Keratinocyte (primary cell): ENCODE results near the gene SCFD2. TPM values are rescaled to one million over a fixed set of nuclear protein-coding genes. Genes with fewer than 3 reads are reported as not detected.
A peak's percentile ranks its signal among the peaks of the same experiment; 100 is the strongest.

Source experiments
- DNase-seq: peaks from one replicate; pipeline ENCODE4 v3.0.0-alpha.2; 2011; ENCODE audit warnings: low read depth, missing footprints, low spot score
- FAIRE-seq: peaks from 2 replicates; lab custom pipeline; 2011; peaks lifted over from hg19 to GRCh38; lab: Jason Lieb, UNC
- H2AFZ ChIP-seq: 2 replicates; pipeline ENCODE4 v1.6.0; 2012; ENCODE audit warnings: low read length, control low read depth, inconsistent platforms; ENCODE audit not compliant: control insufficient read depth
- H3K27ac ChIP-seq: 2 replicates; pipeline ENCODE4 v1.5.1; 2011; ENCODE audit warnings: low read length; ENCODE audit not compliant: control insufficient read depth, insufficient read depth
- H3K27me3 ChIP-seq: 3 replicates; pipeline ENCODE4 v1.6.0; 2011; ENCODE audit warnings: low read length; ENCODE audit not compliant: control insufficient read depth, insufficient read depth; ENCODE audit errors: extremely low read depth
- H3K36me3 ChIP-seq, 2 experiments: 2 replicates in 1 of 2; 3 replicates in 1 of 2; pipeline ENCODE4 v1.5.1; 2011; ENCODE audit warnings: low read length in 2 of 2, mild to moderate bottlenecking in 1 of 2; ENCODE audit not compliant: control insufficient read depth in 2 of 2, insufficient read depth in 2 of 2; ENCODE audit errors: extremely low read depth in 1 of 2
- H3K4me1 ChIP-seq: 3 replicates; pipeline ENCODE4 v1.5.1; 2011; ENCODE audit warnings: low read length; ENCODE audit not compliant: control insufficient read depth, insufficient read depth; ENCODE audit errors: extremely low read depth
- H3K4me2 ChIP-seq: 3 replicates; pipeline ENCODE4 v1.6.0; 2011; ENCODE audit warnings: low read depth, low read length; ENCODE audit not compliant: control insufficient read depth, insufficient read depth; ENCODE audit errors: extremely low read depth
- H3K4me3 ChIP-seq, 3 experiments: fragments of 200-600 bp in 1 of 3; sonication (generic) in 1 of 3; 2 replicates in 2 of 3; 3 replicates in 1 of 3; pipeline ENCODE4 v1.5.1; 2011 to 2016; ENCODE audit warnings: low read length in 3 of 3, mild to moderate bottlenecking in 3 of 3, control low read depth in 2 of 3, inconsistent platforms in 1 of 3, low read depth in 1 of 3, mixed read lengths in 1 of 3, mixed run types in 1 of 3, moderate library complexity in 1 of 3; ENCODE audit not compliant: control insufficient read depth in 2 of 3, insufficient read depth in 2 of 3; ENCODE audit errors: extremely low read depth in 1 of 3
- H3K79me2 ChIP-seq: 2 replicates; pipeline ENCODE4 v1.6.0; 2012; ENCODE audit warnings: low read length; ENCODE audit not compliant: control insufficient read depth, insufficient read depth
- H3K9ac ChIP-seq: 3 replicates; pipeline ENCODE4 v1.6.0; 2011; ENCODE audit warnings: low read length; ENCODE audit not compliant: control insufficient read depth, insufficient read depth; ENCODE audit errors: extremely low read depth
- H3K9me1 ChIP-seq: 3 replicates; pipeline ENCODE4 v1.6.0; 2011; ENCODE audit warnings: low read length; ENCODE audit not compliant: control insufficient read depth, insufficient read depth; ENCODE audit errors: extremely low read depth
- H3K9me3 ChIP-seq: 2 replicates; pipeline ENCODE4 v1.5.1; 2012; ENCODE audit warnings: low read depth, low read length; ENCODE audit not compliant: control insufficient read depth
- H4K20me1 ChIP-seq: 3 replicates; pipeline ENCODE4 v1.6.0; 2011; ENCODE audit warnings: low read length; ENCODE audit not compliant: control insufficient read depth, insufficient read depth; ENCODE audit errors: extremely low read depth
- CTCF ChIP-seq, 3 experiments: IDR thresholded peaks in 1 of 3; conservative IDR thresholded peaks in 1 of 3; optimal IDR thresholded peaks in 1 of 3; 2 replicates in 2 of 3; 3 replicates in 1 of 3; pipeline versions ENCODE3 to v1.5.1; 2011; ENCODE audit warnings: low read length in 3 of 3, mild to moderate bottlenecking in 3 of 3, moderate library complexity in 2 of 3, control low read depth in 1 of 3, inconsistent platforms in 1 of 3; ENCODE audit not compliant: insufficient read depth in 2 of 3; ENCODE audit errors: extremely low read depth in 1 of 3
- EZH2 ChIP-seq: IDR thresholded peaks from one replicate; pipeline ENCODE4 v1.6.1; 2012; ENCODE audit warnings: inconsistent platforms, mild to moderate bottlenecking, low read length, moderate library complexity
- dilution Hi-C: fragments of 300-500 bp; cut with MboI; formaldehyde crosslinking; loops from one replicate; pipeline ENCODE4 v1.7.0; 2020; ENCODE audit warnings: low sequenced_read_pairs; ENCODE audit not compliant: extremely low pct_ligation_motif_present
- polyA plus RNA-seq, 5 experiments: library from polyadenylated mRNA; depleted of rRNA in 3 of 5; stranded (reverse) in 3 of 5; stranded (forward) in 1 of 5; unstranded in 1 of 5; fragments of >200 nt; gene quantifications; 1 replicate in 1 of 5; 2 replicates in 3 of 5; 3 replicates in 1 of 5; pipeline versions ENCODE4 v1.2.1 to v1.2.3, GENCODE V29; 2011 to 2012; ENCODE audit warnings: missing spikeins in 2 of 5, low read depth in 1 of 5, low replicate concordance in 1 of 5

The SCFD2 gene
- polyA plus RNA-seq, 1 donor (not counting 4 experiments of a cell fraction or from before 2014, with no cell fraction given): 13.9 TPM

DNA sequence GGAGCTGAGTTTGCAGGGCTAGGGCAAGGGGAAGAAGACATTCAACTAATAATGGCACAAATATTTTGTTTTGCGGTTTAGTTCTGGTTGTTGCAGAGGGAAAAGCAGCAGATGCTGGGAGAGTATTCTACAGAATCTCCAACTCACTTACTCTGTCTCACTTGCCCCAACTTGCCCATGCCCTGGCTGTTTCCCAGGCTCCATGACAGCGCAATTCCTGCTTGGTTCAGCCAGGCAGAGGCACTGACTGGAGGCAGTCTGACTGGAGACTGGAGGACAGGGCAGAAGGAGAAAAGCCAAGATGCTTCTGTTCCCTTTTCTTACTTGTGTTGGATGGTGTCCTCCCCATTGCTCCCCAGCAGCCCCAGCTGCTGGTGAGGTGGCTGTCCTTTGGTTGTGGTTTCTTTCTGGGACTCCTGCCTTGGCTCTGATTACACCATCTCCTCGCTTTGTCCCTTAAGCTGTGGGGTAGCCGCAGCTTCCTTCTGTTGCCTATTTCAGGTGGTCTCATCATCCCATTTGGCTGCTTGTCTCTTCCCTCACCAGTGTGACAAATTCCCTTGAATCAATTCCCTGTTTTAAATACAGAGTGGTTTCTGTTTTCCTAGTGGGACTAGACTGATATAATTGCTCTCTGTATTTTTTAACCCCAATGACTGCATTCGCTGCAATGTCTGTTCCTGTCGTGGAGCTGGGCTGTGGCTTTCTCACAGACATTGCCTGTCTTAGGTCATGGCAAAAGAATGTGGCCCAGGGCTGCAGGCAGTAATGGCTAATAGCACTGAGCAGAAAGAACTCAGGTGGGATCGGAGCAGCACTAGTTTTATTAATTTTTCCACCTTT is 527.9 kb downstream of the SCFD2 start:
- Histone ChIP-seq H3K36me3 (no peaks in the 10 kb centered on the region), H3K4me1 (peaks cover 60% of the 10 kb centered on the region), H3K27me3 (no peaks in the 10 kb centered on the region), H3K4me2 (peak overlapping the region; percentile 98), H3K79me2 (no peaks in the 10 kb centered on the region), H4K20me1 (no peaks in the 10 kb centered on the region), H3K9me3 (no peaks in the 10 kb centered on the region), H3K9ac (peak overlapping the region; percentile 90), H3K4me3 (peak overlapping the region; percentile 10 to 72 (median 55)), H2AFZ (peak overlapping the region; percentile 36), H3K9me1 (no peaks in the 10 kb centered on the region), H3K27ac (peak overlapping the region; percentile 99)
- TF ChIP-seq CTCF (optimal IDR thresholded peaks at IDR 0.05 in 1 of 3, IDR thresholded peaks at IDR 0.05 in 1 of 3, conservative IDR thresholded peaks at IDR 0.05 in 1 of 3; ENCODE audit: extremely low read depth in 1 of 3, insufficient read depth in 2 of 3, low read length in 3 of 3): no peak
- no peak for TF ChIP-seq EZH2
- FAIRE-seq (peak; percentile 100), DNase-seq (peak; percentile 75)
- dilution Hi-C loops: no loop called here

DNA sequence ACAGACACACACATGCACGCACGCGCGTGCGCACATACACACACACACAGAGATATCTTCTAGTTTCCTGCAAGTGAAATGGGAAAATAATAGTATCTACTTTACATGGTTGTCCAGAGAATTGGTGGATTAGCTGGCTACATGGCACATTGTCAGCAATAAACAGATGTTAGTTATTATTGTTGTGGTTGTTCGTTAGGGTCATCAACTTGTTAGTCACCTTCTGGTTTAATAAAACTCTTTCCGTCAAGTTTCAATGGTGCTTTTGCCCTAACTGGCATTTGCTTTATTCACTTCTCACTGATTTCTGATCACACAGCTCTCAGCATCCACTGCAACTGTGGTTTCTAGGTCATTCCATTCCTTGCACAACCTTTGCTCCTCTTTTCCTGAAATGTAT is 529.2 kb downstream of the SCFD2 start:
- no peaks in the 10 kb centered on the region for H3K9me1 ChIP-seq
- H4K20me1 ChIP-seq: no peaks in the 10 kb centered on the region
- H3K27ac ChIP-seq: peak overlapping the region; percentile 99
- H2AFZ ChIP-seq: no peak overlapping the region
- TF ChIP-seq CTCF (optimal IDR thresholded peaks at IDR 0.05 in 1 of 3, IDR thresholded peaks at IDR 0.05 in 1 of 3, conservative IDR thresholded peaks at IDR 0.05 in 1 of 3; ENCODE audit: extremely low read depth in 1 of 3, insufficient read depth in 2 of 3, low read length in 3 of 3) (no peak), EZH2 (no peak)
- DNase-seq (no peak), FAIRE-seq (peak; percentile 86)
- H3K79me2 ChIP-seq: no peaks in the 10 kb centered on the region
- dilution Hi-C loops: no loop called here
- H3K4me2 ChIP-seq: no peak overlapping the region
- H3K4me1 ChIP-seq: peaks cover 60% of the 10 kb centered on the region
- H3K9me3 ChIP-seq: no peaks in the 10 kb centered on the region
- H3K36me3 ChIP-seq: no peaks in the 10 kb centered on the region
- no peaks in the 10 kb centered on the region for H3K27me3 ChIP-seq
- H3K4me3 ChIP-seq: no peak overlapping the region
- H3K9ac ChIP-seq: no peak overlapping the region
